ACHN (cell line): Measurements from ENCODE around the gene CD247.

Source experiments
- DNase-seq: peaks from one replicate; pipeline ENCODE4 v3.0.0-alpha.2; 2015
- in situ Hi-C: cut with HindIII; loops from 2 replicates; pipeline ENCODE4 v1.10.0; 2017; ENCODE audit warnings: low sequenced_read_pairs, low pct_ligation_motif_present, low pct_unique_long_range_greater_than_20kb

CD247 gene

GRCh38 chr1:167473761-167474160 lies 44.6 kb downstream of the CD247 start:
- in situ Hi-C loops, result no loop called here
- DNase-seq, result no peak

- in situ Hi-C loops, result no loop called here
- DNase-seq, result no peak
These were observed 45.4 kb downstream of the CD247 start for GRCh38 chr1:167472752-167473521.

DNA sequence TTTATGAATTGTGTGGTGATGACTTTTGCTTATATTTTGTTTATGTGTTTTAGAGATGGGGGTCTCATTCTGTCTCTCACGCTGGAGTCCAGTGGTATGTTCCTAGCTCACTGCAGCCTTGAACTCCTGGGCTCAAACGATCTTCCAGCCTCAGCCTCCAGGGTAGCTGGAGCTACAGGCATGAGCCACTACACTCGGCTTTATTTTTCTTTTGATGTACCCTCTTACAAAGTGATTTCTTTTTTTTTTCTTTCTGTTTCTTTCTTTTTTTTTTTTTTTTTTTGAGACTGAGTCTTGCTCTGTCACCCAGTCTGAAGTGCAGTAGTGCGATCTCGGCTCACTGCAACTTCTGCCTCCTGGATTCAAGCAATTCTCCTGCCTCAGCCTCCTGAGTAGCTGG lies 46.8 kb downstream of the CD247 start:
- no peak for DNase-seq
- in situ Hi-C loops, result no loop called here

DNA sequence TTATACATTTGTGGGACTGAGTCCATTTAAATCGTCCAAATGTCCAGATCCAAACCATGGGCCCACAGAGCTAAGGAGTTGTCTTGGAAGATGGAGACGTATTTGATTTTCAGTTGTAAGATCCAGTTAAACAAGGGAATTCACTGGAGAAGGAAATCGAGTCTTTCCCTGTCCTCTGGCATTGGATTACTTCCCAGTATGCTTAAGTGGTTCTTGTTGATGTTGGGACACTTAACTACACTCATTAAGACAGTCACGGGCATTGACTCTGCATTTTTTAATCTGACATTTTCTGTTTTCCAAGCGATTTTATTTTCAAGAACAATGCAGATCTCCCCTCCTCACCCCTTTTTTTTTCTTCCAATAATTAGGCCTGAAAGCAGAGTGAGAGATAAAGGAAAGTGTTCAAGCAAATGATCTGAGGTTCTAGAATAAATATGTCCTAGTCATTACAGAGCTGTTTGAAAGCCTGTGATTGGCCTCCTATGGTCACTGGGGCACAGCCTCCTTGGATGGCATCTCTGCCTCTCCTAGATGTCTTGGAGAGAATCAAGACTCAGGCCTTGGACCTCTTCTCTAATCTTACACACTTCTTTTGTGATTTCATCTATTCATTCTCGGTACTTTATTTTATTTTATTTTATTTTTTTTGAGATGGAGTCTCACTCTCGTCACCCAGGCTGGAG lies 48.9 kb downstream of the CD247 start:
- in situ Hi-C loops, result no loop called here
- no peak for DNase-seq

DNA sequence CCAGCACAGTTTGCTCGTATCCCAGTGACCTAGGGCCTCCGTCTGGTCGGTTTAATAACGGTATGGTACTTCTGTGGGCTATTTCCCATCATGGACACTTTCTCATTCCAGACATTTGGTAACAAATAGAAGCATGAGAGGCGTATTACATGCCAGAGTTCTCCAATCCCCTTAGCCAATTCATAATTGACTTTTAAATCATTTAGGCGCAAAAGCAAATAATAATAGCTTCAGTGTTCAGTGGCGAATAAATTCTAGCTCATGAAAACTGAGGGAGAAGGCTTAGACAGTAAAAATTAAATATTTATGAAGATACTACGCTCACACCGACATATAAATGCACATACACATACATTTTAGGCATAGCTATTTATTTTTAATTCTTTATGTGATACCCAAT lies 50.6 kb downstream of the CD247 start:
- in situ Hi-C loops, result no loop called here
- DNase-seq, result no peak

GRCh38 chr1:167467126-167467710 lies 51.1 kb downstream of the CD247 start:
- in situ Hi-C loops, result no loop called here
- DNase-seq, result no peak

- no peak for DNase-seq
- in situ Hi-C loops, result no loop called here
These were observed 52.6 kb downstream of the CD247 start for GRCh38 chr1:167465743-167466142.

DNA sequence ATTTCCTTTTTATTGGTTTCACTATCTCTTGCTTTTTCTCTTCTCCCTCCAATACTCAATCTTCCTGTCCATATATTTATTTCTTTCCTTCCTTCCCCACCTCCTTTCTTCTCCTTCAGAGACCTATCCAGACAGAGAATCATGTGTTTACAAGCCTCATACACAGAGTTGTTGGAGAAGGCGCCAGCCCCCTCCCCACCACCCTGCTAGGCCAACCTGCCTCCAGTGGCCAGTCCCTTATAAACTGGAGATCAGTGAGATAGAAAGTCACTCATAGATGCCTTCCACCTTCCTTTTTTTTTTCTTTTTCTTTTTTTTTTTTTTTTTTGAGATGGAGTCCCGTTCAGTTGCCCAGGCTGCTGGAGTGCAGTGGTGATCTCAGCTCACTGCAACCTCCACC lies 53.3 kb downstream of the CD247 start:
- in situ Hi-C loops, result no loop called here
- no peak for DNase-seq

DNA sequence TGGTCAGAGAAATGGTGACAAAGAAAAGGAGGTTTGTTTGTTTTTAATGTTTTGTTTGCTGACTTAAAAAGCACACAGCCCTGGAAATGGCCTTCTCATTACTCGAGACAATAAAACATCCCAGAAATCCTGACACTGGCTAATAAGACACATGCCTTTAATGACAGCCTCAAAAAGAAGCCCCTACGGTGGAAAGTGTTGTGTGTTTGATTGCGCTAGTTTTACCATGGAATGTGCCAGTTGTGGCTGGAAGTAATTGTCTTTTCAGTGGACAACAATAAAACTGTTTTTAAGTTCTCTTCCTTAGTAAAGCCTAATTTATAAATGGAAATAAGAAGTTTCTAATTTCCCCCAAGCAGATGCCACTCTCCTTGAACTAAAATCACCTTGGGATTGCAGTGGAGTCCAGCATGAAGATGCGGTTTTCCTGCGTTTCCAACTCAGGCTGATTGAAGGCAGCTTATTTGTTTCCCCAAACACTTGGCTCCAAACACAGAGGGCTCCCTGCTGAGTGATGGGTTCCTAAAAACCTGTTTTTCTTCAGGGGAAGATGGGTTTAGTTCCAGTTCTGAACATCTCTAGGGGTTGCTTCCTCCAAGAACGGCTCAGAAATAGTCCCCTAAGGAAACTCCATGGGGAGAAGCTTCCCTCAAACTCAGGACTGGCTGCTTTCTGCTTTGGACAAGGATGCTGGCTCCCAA lies 54.3 kb downstream of the CD247 start:
- DNase-seq, result no peak
- in situ Hi-C loops, result no loop called here

- in situ Hi-C loops, result no loop called here
- DNase-seq, result no peak
These were observed 55.2 kb downstream of the CD247 start for GRCh38 chr1:167463080-167463479.

- no peak for DNase-seq
- in situ Hi-C loops, result no loop called here
These were observed 56.0 kb downstream of the CD247 start for GRCh38 chr1:167462341-167462740.

DNA sequence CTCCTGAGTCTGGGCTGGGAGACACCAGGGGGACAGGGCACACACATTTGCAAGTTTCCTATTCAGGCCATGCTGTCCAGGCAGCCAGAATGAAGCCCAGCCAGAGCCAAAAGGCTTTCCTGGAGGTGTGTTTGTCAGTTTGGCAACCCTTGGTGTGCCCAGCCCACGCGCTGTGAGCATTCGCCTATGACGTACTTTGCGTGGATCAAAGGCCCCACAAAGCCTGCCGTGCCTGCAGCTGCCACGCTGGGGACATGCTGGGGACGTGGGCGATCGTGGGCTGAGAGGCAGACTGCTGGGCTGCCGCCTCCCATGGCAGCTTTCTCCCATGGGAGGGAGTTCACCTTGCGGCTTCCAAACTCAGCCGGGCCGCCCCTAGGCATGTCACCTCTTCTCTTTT lies 57.5 kb downstream of the CD247 start:
- in situ Hi-C loops, result no loop called here

GRCh38 chr1:167457936-167458584 lies 60.3 kb downstream of the CD247 start:
- no peak for DNase-seq
- in situ Hi-C loops, result no loop called here

More for the DNA sequence above, 57.5 kb downstream of the CD247 start:
- no peak for DNase-seq

GRCh38 chr1:167456926-167457325 lies 61.4 kb downstream of the CD247 start:
- in situ Hi-C loops, result no loop called here
- DNase-seq, result no peak

DNA sequence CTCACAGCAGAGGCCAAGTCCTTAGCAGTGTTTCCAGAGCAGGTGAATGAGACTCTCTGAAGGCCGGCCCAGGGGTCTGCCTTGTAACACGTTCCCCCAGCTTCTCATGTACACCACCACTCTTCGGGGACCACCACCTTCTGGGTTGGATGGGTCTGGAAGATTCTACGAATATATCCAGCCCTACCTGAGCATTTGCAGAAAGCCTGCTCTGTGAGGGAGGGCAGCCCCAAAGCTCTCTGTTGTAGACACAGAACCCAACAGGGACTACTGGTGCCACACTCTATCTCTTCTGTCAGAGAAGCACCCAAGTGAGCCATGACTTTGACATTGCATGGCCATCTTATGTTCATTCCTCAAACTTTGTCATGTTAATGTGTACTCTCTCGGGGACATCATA lies 61.8 kb downstream of the CD247 start:
- in situ Hi-C loops, result no loop called here
- DNase-seq, result no peak

DNA sequence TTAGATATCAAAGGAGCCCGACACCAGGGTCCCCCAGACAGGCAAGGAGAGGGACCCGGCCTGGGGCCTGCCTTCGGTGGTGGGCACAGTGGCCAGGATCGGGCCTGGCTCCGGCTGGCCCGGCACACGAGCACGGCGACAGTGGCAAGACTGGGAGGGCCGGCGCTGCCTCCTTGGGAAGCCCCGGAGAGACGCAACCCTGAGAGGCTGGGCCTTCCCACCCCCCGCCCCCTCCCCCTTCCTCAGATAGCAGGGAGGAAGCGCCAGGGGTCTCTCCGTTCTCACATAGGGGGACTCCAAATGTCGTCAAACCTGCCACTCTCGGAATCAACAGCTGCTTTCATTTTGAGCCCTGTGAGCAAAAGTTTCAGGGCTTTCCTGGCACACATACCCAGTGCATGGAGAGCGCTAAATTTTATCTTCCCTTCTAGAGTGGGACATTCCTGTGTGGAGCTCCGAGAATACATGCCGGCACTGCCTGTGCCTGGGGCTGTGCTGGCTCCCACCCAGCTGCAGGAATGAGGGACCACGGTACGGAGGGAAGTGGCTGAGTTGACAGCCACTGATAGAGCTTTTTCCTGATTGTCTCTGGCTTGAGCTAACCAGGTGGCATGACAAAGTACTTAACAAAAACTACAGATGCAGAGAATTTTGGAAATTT lies 62.4 kb downstream of the CD247 start:
- in situ Hi-C loops, result no loop called here
- DNase-seq, result no peak

- peak; percentile 64 for DNase-seq
- in situ Hi-C loops, result no loop called here
These were observed 63.2 kb downstream of the CD247 start for GRCh38 chr1:167454894-167455785.
